ENCODE measurements around the gene MS4A18.
"Not testable (repeated sequence)": the region's sequence is repeated elsewhere in the genome, so short reads cannot be mapped to it uniquely, and the experiment has no call there.

The MS4A18 gene

DNA sequence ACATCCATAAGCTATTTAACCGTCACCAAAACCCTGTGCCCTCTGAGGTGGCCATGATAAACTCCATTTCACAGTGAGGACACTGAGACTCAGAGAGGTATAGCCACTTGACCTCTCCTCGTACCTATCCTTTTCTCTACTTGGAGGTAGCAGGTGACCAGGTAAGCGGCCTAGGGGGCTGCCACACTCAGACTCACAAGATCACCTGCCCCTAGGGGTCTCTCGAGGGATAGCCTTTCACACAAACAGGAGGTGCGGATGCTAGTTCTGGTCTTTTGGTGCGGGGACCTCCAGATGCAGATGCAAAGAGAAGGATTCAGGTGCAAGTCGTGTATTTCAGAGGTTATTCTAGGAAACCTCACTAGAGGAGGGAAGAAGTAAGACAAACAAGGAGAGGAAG is 14.6 kb downstream of the MS4A18 start:
- DNase-seq (ENCODE audit: low read depth in 2 of 2): no peak

DNA sequence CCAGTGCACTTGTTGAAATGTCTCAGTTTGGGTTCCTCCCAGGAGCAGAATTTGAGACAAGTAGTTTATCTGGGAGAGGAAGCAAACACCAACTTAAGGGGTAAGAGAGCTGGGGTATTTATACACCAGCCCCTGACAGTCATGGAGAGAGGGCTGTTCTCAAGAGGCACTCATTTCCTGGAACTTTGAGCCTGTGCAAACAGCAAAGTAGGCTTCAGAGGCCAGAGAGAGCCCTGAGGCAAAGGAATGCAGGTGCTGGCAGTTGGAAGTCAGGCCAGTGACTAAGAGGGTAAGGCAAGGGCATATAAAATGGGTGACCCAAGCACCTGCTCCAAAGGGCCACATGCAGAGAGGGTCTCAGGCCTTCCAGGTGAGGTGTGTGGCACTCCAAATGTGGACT is 16.1 kb downstream of the MS4A18 start:
- DNase-seq (ENCODE audit: low read depth in 2 of 2): no peak

DNA sequence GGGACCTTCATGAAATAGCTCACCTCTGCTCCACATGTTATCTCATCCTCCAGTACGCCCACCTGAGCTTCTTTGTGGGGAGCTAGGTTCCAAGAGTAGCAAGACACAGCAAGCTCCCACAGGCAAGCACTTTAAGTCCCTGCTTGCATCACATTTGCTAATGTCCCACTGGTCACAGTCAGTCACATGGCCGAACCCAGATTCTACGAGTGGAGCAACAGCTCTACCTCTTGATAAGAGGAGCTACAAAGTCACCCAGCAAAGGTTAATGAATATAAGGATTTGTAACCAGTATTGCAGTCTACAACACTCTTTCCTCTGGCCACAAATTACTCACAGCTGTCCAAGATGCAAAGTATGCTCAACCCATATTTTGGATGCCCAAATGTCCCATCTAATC is 16.9 kb downstream of the MS4A18 start:
- no peak for DNase-seq (ENCODE audit: low read depth in 2 of 2)

DNA sequence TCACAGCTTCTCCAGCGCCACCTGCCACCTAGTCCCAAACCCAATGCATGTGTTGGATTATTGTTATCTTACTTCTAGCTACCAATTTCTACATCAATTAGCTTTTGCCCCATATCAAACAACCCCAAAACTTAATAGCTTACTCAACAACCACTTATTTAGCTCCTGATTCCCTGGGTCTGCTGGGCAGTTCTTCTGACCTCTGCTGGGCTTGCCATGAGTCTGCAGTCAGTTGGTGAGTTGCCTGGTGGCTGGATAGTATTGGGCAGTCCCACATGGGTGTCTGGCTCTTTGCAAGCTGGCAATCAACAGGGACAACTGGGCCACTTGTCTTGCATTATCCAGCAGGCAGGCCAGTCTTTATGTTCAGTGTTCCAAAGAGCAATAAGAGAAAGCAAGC is 18.5 kb downstream of the MS4A18 start:
- no peak for DNase-seq (ENCODE audit: low read depth in 2 of 2)

DNA sequence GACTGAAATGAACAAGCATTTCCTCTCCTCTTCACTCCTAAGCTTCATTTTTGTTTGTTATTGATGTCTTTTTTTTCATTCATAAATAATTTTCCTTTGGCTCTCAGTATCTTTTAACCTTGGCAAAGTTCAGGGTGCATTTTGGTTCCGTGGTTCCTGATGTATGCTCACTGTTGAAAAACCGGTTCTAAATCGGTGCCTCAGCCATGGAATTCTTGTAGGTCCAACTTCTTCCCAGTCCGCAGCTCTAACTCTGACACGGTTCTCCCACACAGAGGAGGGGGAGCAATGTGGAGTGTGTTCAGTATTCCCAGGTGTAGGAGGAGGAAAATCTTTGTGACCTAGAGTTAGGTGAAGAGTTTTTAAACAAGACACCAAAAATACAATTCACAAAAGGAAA is 19.6 kb downstream of the MS4A18 start:
- DNase-seq (ENCODE audit: low read depth in 2 of 2): no peak

DNA sequence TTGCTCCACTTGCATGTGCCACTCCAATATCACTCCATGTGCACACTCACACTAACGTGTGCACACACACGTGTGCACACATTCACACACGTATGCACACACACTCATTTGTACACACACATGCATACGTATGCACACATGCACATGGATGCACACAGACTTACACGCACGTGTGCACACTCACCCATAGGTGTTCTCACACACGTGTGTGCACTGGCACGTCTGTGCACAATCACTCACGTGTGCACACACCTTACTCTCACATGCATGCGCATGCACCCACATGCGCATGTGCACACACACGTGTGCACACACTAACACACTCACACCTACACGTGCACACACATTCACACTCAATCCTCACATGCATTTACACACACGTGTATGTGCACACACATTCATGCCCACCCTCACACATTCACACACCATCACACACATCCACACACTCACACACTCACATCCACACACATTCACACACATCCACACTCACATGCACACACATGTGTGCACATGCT is 22.9 kb downstream of the MS4A18 start:
- DNase-seq (ENCODE audit: low read depth in 2 of 2): no peak

DNA sequence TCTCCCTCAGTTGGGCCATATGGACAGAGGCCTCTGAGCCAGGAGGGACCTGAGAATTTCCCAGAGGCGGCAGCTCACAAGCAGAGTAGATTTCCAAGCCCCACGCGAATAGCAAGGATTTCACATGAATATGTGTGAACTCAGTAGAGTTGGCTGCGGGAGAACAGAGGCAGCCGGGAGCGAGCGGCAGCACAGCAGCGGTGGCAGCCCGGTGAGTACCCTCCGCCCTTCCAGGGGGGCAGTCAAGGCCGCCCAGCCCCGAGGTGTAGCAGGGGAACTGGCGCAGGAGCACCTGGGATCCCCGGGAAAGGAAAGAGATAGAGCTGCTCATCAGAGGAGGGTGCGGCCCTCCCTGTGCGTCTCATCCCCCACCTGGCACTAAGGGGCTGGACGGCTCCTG is 23.7 kb downstream of the MS4A18 start:
- no peak for DNase-seq (ENCODE audit: low read depth in 2 of 2)

DNA sequence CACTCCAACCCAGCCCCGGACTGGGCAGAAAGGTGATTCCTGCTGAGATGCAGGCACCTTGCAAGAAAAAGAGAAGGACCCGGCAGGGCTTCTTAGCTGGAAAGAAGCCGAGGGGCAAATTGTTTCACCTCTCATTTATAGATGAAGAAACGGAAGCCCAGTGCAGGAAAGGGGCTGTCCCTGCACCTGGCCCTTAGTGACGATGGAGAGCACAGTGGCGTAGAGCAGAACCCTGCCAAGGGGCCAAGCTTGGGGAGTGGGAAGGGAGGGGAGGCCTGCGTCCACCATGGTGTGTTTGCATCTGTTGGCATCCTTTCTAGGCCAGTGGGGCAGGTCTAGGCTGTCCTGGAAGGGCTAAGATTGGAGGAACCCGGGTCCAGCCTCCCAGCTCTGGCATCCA is 24.3 kb downstream of the MS4A18 start:
- no peak for DNase-seq (ENCODE audit: low read depth in 2 of 2)

DNA sequence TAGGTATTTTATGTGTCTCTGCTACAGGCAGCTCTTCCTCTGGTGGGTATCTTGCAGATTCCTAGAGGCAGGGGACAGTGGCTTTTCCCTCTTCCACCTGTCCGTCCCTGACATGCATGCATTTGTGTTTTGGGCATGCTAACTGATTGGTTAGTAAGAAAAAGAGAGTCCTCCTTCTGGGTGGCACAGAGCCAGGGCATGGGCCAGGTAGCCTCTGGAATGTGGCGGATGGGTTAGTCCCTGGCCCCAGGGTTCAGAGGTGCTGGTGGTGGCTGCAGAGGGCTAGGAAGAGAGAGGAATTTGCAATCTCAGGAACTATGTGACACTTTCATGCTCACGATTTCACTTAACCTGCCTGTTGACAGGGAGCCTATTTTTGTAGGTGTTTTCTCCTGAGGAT is 26.4 kb downstream of the MS4A18 start:
- DNase-seq (ENCODE audit: low read depth in 2 of 2): no peak

DNA sequence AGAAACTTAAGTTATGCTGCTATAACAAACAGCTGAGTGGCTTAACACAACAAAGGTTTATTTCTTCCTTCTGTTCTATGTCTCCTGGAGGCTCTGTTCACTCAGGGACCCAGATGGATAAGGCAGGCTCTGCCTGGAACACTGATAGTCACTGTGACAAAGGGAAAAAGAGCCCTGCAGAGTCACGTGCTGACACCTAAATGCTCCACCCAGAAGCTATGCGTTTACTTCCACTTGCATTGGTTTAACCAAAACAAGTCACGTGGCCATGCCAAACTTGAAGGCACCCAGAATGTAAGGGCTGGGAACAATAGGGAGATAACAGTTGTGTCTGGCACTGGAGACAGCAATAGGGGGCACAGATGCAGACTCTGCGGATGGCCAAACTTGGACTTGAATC is 28.8 kb downstream of the MS4A18 start:
- DNase-seq (ENCODE audit: low read depth in 2 of 2): no peak

DNA sequence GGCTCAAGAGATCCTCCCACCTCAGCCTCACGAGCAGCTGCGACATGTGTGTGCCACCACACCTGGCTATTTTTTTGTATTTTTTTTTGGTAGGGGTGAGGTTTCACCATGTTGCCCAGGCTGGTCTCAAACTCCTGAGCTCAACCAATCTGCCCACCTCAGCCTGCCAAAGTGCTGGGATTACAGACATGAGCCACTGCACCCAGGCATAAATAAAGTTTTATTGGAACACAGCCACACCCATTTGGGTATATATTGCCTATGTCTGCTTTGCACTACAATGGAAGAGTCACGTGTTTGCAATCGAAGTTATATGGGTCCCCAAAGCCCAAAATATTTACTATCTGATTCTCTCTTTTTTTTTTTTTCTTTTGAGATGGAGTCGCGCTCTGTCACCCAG is 30.4 kb downstream of the MS4A18 start:
- DNase-seq (ENCODE audit: low read depth in 2 of 2): no peak

DNA sequence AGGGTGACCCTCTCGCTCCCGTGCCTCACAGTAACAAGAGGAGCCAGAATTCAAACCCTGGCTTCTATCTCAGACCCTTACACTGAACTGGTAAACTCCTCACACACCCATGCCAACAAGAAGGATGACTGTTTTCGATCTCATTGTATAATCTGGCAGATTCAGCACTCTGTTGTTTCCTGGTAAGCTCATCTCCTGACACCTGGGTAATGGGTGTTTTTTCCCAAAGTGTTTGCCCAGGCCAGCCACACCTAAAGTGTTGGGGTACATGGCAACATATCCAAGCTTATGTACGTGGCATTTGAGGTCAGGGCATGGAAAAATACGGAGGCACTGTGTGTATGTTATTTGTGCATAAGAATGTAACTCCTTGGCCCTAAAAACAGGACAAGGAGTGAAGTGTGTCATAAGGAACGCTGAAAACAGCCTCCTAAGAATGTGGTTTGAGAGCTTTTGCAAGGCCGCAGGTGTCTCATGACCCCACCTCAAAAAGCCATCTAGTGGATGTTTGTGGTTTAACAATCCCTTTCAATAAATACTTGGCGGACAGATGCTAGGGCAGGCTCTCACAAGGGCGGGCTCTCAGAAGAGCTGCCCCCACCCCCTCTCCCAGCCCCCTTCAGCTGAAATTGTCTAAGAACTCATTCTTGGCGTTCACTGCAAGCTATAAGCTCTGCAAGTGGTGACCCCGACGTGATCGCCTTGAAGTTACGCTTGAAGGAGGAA is 31.9 kb downstream of the MS4A18 start, which contains the start of gene MS4A15:
Gene MS4A15 (plus strand): TSS at position 561 of the 726 bp plus-strand sequence. CDS start 6,867 bp downstream, outside the sequence.
- no peak for DNase-seq (ENCODE audit: low read depth in 2 of 2)

DNA sequence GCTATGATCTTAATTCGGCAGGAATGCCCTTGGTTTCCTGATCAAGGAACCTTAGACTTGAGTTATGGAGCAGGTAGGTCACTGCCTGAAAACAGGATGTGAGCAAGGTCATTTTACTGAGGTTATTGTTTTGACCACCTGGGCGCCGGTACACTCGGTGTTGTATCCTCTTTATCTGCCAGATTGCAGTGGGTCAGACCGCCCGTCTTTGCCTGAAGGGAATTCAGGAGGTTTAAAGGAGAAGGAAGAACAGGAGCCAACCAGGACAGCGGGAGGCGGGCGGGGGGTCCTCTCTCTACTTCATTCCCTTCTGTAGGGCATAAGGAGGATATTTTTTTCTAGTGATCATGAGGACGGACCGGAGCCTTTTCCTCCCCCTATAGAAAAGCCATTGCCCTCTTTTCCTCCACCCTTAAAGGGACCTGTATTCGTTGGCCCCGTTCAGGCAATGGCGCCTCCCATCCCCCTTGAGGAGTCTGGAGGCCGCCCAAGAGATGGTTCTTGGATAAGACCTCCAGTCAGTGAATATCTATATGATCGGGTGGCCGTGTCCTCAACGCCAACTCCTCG is 32.8 kb downstream of the MS4A18 start:
- no peak for DNase-seq (ENCODE audit: low read depth in 2 of 2)

DNA sequence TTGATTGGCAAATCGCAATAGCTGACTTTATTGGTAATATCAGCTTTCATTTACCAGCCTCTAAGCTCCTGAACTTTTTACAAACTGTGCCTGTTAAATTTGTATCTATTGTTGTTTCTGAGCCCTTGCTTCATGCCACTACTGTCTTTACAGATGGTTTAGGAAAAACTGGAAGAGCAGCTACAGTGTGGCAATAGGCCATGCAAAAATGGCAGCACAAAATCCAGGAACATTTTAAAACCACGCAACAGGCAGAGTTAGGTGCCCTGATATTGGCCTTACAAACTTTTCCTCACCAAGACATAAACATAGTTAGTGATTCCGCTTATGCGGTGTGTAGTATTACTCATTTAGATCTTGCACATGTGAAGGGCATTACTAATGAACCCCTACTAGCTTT is 34.2 kb downstream of the MS4A18 start:
- not testable (repeated sequence) for DNase-seq (ENCODE audit: low read depth in 2 of 2)

DNA sequence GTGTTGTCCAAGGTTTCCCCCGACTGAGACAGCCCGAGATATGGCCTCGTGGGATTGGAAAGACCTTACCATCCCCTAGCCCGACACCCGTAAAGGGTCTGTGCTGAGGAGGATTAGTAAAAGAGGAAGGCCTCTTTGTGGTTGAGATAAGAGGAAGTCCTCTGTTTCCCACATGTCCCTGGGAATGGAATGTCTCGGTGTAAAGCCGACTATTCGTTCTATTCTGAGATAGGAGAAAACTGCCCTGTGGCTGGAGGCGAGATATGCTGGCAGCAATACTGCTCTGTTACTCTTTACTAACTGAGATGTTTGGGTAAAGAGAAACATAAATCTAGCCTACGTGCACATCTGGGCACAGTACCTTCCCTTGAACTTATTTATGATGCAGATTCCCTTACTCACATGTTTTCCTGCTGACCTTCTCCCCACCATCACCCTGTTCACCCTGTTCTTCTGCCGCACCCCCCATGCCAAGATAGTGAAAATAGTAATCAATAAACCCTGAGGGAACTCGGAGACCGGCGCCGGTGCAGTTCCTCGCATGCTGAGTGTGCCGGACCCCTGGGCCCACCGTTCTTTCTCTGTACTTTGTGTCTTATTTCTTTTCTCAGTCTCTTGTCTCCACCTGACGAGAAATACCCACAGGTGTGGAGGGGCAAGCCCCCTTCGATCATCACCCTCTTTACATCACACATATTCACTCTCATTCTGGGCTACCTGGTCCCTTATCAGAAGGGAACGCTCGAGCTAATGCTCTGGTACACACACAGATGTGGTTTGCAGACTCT is 35.1 kb downstream of the MS4A18 start:
- DNase-seq (ENCODE audit: low read depth in 2 of 2): not testable (repeated sequence)

DNA sequence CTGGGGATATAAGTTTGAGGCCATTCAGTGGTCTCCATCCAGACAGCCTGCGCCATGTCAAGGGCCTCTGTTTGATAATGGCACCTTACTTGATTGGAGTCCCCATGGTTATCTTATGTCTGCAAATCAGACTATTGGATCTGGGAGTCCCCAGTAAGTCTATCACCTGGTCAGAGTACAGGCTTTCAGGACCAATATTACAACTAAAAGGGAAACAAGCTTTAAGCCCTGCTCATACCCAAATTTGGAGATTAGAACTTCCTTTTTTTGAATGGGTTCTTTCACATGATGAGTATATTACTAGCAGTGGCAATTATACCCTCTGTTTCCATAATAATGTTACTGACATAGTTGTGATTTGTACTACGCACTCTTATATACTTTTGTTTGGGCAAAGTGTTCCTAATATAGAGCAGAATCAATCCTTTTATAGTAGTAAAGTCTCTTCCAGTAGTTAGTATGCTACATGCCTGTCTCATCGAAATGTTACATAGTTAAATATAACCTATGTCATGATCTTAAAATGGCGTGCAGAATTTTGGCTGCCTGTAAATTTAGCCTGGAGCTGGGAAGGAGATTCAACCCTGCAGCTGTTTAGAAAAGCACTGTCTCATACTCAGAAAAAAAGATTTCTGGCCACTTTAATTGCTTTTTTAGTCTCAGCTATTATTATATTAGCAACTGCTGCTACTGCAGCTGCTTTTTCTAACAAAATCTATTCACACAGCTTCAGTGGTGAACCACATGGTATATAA is 37.1 kb downstream of the MS4A18 start:
- no peak for DNase-seq (ENCODE audit: low read depth in 2 of 2)

DNA sequence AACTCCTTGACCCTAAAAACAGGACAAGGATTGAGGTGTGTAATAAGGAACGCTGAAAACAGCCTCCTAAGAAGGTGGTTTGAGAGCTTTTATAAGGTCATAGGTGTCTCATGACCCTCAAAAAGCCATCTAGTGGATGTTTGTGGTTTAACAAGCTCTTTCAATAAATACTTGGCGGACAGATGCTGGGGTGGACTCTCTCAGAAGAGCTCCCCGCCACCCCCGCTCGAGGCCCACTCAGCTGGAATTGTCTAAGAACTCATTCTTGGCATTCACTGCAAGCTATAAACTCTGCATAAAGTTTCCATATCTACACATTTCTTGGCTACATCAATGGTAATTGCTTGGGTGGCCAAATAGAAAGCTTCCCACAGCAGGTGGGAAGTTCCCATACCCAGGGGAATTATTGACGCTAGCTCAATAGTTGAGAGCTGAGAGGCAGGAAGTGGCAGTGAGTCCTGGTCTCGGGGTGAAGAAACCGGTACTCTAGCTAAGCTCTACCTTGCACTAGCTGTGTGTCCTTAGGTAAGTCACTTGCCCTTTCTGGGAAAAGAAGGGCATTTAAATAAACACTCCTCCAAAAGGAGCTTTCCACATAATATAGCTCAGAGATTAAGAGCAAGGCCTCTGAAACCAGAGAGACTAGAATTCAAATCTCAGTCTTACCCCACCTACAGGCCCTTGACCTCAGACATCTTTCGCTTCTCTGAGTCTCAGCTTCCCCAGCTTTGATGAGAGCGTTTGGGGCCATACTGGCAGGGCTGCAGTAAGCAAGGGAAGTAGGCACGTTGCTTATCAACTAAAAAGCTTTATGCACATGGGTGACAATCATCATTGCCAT is 38.6 kb downstream of the MS4A18 start:
- DNase-seq (ENCODE audit: low read depth in 2 of 2): no peak

DNA sequence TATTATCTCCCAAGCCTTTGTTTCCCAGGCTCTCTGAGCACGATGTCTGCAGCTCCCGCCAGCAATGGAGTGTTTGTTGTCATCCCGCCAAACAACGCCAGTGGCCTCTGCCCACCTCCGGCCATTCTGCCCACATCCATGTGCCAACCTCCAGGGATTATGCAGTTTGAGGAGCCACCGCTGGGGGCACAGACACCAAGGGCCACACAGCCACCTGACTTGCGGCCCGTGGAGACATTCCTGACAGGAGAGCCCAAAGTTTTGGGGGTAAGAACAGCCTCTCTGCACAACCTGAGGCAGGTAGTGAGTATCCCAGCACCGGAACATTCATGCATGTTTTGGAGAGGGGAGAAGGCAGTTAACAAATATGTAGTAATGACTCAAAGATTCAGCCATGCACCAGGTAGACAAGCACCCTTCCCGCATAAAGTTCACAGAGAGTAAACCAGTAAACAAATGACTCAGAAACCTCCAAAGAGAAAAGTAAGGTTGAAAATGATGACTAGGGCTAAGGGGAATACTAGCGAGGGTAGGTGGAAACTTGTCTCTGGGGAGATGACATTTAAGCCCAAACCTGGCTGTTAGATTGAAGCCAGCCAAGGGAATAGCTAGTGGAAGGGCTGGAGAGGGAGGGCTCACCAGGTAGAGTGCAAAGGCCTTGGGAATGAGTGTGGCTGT is 39.3 kb downstream of the MS4A18 start:
- no peak for DNase-seq (ENCODE audit: low read depth in 2 of 2)

DNA sequence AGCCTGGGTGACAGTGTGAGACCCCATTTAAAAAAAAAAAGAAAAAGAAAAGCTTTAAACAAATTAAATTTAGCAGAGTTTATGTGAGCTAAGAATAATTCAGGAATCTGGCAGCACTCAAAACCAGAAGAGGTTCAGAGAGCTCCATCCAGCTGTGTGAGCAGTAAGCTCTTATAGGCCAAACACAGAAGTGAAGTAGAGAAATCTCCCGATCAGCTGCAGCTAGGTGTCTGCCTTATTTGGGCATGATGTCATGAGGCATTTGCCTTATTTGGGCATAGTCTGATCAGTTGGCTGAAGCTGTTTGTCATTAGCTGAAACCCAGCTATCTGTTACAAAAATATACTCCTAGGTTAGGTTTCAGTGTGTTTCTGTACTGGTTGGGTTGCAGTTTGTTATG is 40.4 kb downstream of the MS4A18 start:
- no peak for DNase-seq (ENCODE audit: low read depth in 2 of 2)

DNA sequence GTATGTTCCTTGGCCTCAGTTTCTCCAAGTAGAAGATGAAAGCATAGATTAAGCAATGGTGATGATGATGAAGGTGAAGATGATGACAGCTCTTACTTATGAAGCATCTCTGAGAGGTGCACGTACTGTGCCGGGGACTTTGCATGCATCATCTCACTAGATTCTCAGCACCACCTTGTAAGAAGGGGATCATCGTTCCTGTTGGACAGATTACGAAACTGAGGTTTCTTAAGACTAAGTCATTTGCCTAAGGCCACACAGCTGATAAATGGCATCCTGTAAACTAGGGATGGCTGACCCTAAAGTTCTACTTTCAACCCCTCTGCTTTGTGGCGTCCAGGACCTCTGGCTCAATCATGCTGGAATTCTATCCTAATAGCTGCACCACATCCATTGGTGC is 40.8 kb downstream of the MS4A18 start:
- no peak for DNase-seq (ENCODE audit: low read depth in 2 of 2)

DNA sequence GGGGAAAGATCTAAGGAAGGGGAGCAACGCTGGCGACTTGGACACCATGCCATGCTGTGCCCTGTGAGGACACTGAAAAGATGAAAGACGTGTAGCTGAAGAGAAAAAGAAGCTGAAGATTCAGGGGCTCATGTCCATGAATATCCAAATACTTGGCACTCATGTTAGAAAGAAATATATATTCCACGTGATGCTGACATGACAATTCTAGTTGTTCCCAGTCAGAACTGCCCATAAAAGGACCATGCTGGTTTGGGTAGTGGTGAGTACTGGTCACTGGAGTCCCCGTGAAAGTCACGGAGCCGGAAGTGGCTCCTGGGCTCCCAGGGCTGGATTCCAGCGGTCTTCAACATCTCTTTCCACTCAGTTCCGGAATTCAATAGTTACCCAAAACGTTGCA is 42.0 kb downstream of the MS4A18 start:
- no peak for DNase-seq (ENCODE audit: low read depth in 2 of 2)

Data from activated CD8-positive, alpha-beta memory T cell treated with anti-CD3 and anti-CD28 coated beads for 4 hours (primary cell).